NOMO-1 treated with dmso at 0.1 percent for 144 hours (cell line): ENCODE results near the gene LRRC27.

Experiments used
- DNase-seq: peaks from one replicate; lab custom pipeline; 2025; ENCODE audit not compliant: unreplicated experiment; lab: John Stamatoyannopoulos, UW

LRRC27 gene

DNA sequence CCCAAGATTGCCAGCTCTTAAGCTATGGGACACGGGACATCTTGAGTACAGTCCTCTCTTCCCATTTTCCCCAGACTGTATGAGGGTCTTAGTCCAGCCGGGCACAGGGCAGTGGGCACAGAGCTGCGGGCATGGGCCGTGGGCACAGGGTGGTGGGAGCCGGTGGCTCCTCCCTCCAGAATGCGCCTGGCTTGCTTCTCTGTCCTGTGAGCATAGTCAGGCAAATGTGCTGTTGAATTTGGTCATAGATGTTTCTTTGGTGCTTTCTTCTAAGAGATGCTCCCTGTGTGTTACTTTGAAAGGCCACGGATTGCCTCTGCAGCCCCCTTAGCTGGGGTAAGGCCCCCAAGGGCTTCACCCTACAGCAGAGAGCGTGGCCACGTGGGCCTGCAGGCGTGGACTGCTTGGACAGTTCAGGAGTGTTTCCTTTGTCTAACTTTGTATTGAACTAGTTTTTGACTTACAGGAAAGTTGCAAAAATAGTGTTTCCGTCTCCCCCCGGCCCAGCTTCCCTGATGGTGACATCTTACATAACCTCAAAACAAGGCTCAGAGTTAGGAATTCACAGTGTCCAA is 24.7 kb downstream of the LRRC27 start:
- no peak for DNase-seq

DNA sequence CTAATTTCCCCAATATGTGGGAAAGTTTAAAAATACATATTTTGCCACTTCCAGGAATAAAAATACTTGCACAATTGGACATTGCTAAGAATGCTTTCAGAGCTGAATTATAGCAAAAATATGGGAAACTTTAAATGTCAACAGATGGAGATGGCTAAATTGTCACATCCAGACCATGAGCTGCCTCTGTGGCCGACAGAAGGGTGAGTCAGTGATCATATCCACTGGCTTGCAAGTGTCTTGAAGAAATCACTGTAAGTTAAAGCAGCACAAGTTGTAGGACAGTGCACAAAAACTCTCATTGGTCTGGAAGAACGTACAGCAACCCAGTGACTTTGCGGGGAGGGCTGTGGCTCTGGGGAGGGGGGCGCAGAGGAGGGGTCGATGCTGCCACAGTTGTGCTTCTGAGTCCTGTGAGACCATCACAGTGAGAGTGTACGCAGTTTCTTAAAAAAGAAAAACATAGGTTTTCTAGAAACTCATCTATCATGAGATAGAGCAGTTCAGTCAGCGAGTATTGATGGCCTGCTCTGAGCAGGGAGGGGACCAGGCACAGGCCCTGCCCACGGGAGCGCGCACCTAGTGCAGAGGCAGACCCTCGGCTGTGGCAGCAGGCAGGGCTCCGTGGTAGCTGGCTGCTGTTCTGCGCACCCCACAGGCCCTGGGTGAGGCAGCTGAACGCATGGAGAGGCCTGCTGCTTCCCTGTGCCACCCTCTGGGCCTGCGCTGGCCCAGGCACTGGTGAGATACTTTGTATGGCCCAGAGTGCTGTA is 25.5 kb downstream of the LRRC27 start:
- DNase-seq: no peak

DNA sequence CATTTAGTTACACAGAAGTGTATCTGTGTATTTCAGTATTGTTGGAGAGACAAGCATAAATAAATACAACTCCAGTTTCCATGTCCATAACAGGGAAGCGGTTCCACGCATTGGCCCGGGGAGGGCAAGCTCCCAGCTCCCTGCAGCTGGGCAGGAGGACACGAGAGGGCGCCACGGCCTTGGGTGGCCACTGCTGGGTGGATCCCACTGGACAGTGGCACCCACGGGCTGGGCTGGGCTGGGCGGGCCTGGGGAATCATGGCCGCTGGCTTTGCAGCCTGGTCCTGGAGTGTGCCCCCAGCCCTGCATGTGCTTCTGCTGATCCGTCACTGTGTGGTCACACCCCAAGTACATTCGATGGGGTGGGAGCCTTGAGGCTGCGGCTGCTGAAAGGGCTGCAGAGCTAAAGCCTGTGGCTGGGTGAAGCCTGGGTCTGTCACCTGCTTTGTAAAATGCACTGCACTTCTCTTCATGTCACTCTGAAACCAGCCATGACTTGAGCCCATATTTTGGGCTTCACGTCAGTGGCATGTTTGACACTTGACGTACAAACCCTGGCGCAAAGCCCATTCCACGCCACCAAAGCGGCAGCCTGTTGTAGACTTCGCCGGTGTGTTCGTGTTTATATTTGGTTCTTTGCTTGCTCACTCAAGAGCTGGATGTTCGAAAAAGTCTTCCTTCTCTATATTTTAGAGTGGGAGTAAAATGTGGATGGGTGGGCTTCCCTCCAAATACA is 27.5 kb downstream of the LRRC27 start:
- DNase-seq: no peak

DNA sequence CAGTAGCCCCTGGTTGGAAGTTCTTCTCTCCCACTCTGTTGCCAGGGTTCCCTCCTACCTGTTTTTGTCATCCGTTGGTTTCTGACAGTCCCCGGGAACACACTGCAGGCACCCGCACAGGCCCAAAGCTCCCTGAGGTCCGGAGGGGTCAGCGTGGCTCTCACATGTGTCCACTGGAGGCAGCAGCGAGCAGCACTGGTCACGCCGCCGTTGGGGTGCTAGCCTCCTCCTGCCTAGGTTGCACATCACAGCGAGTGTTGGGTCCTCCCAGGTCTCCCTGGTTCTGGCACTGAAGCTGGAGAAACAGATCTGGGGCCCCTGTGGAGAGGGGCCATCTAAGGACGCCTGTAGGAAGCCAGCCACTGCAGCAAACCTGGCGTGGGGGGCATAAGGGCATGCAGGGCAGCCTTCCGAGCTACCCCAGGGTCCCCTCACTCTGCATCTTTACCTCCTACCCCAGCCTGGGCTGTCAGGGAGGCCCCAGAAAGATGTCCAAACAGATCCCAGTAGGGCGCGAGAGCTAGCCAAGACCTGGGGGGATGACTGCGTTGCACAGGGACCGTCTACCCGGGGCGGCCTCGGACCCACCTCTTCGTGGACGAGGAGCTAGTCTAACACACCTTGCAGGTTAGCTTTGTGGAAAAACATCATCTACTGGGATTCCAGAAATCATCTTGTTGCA is 28.9 kb downstream of the LRRC27 start:
- DNase-seq: no peak

DNA sequence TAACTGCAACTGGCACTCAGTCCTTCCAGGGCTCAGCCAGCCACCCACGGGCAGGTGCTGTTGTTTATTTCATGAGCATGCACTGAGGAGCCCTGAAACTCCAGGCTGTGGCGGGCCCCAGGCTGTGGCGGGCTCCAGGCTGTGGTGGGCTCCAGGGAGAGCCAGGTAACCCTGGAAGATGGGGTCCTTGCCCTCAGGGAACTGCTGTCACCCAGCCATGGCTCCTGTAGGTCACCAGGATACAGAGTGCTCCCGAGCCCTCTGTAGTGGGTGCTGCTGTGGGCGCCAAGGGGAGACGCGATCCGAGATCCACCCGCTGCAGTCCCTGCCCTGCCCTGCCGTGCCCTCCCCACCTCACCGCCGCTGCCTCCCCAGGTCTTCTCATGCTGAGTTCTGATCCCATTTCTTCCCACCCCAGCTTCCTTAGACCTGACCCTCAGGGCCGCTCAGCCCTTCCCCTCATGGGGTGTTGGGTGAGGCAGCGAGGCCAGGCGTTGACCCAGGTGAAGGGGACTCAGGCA is 29.6 kb downstream of the LRRC27 start:
- no peak for DNase-seq

GRCh38 chr10:132362151-132362611 is 30.2 kb downstream of the LRRC27 start:
- DNase-seq: no peak

DNA sequence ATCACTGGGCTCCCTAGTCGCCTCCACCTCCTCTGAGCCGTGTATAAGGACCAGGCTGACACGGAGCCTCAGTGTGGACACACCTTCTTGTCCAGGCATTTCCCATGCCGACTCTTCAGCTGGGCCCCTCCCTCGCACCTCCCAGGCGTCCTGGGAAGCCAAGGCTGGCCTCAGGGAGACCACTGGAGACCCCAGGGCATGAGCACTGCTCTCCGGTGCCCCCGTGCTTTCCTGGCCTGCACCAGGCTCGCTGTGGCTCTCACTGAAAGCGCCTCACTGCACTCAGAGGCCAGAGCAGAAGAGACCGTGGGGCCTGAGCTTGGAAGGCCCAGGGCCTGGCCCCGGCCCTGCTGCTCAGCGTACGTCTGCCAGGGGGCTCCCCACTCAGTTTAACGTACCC is 31.4 kb downstream of the LRRC27 start:
- no peak for DNase-seq

- no peak for DNase-seq
Observed at GRCh38 chr10:132363921-132364593, 32.1 kb downstream of the LRRC27 start.

- no peak for DNase-seq
Observed at GRCh38 chr10:132364594-132364970, 32.6 kb downstream of the LRRC27 start.

- DNase-seq: no peak
Observed at GRCh38 chr10:132365102-132365501, 33.1 kb downstream of the LRRC27 start.

- no peak for DNase-seq
Observed at GRCh38 chr10:132366006-132366405, 34.0 kb downstream of the LRRC27 start.

- DNase-seq: no peak
Observed at GRCh38 chr10:132366499-132366898, 34.5 kb downstream of the LRRC27 start.

DNA sequence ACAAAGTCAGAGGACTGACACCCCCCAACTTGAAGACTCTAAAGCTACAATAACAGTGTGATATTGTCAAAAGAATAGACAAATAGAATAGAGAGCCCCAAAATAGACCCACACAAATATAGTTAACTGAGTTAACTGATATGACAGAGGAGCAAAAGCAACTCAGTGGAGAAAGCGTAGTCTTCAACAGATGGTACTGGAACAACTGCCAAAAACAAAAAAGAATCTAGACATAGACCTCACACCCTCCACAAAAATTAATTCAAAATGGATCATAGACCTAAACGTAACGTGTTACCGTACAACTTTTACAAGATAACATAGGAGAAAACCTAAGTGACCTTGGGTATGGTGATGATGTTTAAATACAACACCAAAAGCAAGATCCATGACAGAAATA is 36.4 kb downstream of the LRRC27 start:
- DNase-seq: no peak

- DNase-seq: no peak
Observed at GRCh38 chr10:132368881-132369635, 37.1 kb downstream of the LRRC27 start.

DNA sequence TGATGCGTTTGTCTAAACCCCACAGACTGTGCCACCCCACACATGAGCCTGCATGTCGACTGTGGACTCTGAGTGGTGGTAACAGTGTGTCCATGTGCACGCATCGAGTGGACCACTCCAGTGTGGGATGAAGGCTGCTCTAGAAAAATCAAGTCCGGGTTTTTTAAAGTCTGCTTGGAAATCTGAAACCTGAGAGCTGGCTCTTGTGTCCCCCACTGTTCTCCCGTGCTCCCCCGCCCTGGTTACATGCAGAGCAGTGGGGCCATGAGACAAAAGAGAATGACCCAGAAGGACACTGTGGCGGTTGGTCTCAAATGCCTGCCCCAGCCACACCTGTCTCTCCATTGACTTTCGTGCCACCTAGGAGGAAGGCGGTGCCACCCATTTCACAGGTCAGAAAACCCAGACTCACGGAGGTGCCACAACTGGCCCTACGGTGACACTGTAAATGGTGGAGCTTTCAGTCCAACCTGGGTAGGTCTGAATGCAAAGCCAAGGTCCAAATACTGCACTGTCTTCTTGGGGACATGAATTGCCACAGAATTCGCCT is 37.7 kb downstream of the LRRC27 start:
- DNase-seq: no peak

DNA sequence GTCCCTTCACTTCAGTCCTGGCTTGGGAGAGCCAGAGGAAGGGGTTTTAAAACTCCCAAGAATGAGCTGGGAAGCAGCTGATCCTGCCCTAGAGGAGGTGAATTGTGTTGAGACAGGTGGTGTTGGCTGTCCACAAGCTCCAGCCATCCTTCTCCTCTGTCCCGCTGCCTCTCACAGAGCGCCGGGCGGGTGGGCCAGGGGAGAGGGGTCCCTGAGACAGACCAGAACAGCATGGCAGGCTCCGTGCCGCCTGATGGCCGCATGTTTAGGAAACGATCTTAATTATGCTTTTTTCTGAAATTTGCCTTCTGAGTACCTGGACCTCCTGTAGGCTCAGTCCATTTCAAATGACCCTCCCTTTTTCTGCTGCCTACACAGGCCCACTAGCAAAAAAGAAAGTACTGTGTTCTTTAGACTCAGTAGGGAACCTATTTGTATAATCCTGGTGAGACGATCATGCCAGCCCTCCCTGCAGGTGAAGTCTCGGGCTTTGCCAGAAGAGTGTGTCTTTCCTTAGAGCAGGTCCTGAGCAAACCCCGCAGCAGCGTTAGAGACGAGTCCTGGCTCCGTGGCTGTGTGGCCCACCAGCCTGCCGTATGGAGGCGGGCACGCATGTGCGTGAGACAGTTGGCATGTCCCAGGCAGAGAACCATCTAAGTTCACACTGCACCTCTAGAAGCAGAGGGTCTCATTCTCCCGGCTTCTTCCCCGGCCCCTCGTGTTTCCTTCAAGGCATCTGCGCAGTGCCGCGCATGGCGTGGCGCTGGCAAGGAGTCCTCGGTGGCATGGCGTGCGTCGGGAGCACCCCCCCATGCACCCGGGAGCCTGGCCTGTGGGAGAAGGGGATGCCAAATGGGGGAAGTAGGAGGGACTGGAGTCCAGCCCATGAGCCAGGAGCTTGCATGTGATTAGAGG is 38.7 kb downstream of the LRRC27 start:
- DNase-seq: no peak

- no peak for DNase-seq
Observed at GRCh38 chr10:132371641-132372081, 39.7 kb downstream of the LRRC27 start.

- DNase-seq: no peak
Observed at GRCh38 chr10:132372516-132373095, 40.6 kb downstream of the LRRC27 start.
